H9 (cell line): Measurements from ENCODE around the gene LRP1B. TPM values are rescaled to one million over a fixed set of nuclear protein-coding genes. Genes with fewer than 3 reads are reported as not detected.

Experiments
- DNase-seq: peaks from one replicate; pipeline ENCODE4 v3.0.0-alpha.2; 2017
- H2AFZ ChIP-seq: one replicate; pipeline ENCODE4 v1.6.1; 2013; ENCODE audit warnings: mild to moderate bottlenecking, low read length, control low read depth, moderate library complexity
- H2AK5ac ChIP-seq: 2 replicates; pipeline ENCODE4 v1.6.1; 2013; ENCODE audit warnings: low read length, control low read depth, mixed read lengths; ENCODE audit not compliant: insufficient read length
- H2BK120ac ChIP-seq: one replicate; pipeline ENCODE4 v1.6.1; 2013; ENCODE audit warnings: low read depth, mild to moderate bottlenecking, low read length, control low read depth, inconsistent platforms; ENCODE audit not compliant: poor library complexity, severe bottlenecking
- H2BK12ac ChIP-seq: 2 replicates; pipeline ENCODE4 v1.6.1; 2013; ENCODE audit warnings: low read length, control low read depth, mixed read lengths, low read depth; ENCODE audit not compliant: insufficient read length
- H2BK15ac ChIP-seq: 2 replicates; pipeline ENCODE4 v1.6.1; 2013; ENCODE audit warnings: low read depth, low read length, control low read depth
- H2BK20ac ChIP-seq: one replicate; pipeline ENCODE4 v1.6.1; 2013; ENCODE audit warnings: low read depth, mild to moderate bottlenecking, low read length, control low read depth, inconsistent platforms; ENCODE audit not compliant: poor library complexity, severe bottlenecking
- H2BK5ac ChIP-seq: 2 replicates; pipeline ENCODE4 v1.6.1; 2013; ENCODE audit warnings: low read length, control low read depth, mixed read lengths; ENCODE audit not compliant: insufficient read length
- H3K14ac ChIP-seq: 2 replicates; pipeline ENCODE4 v1.6.1; 2013; ENCODE audit warnings: low read length, control low read depth; ENCODE audit not compliant: insufficient read depth
- H3K18ac ChIP-seq: 2 replicates; pipeline ENCODE4 v1.6.1; 2013; ENCODE audit warnings: low read depth, mild to moderate bottlenecking, mixed read lengths, low read length, control low read depth; ENCODE audit not compliant: insufficient read length
- H3K23ac ChIP-seq: 2 replicates; pipeline ENCODE4 v1.6.1; 2013; ENCODE audit warnings: low read length, control low read depth, mixed read lengths, low read depth; ENCODE audit not compliant: insufficient read length
- H3K23me2 ChIP-seq: 2 replicates; pipeline ENCODE4 v1.6.1; 2013; ENCODE audit warnings: low read depth, mild to moderate bottlenecking, mixed read lengths, low read length, control low read depth; ENCODE audit not compliant: insufficient read length, poor library complexity, severe bottlenecking
- H3K27ac ChIP-seq: 2 replicates; pipeline ENCODE4 v1.5.1; 2013; ENCODE audit warnings: low read length, control low read depth, mixed read lengths, low read depth; ENCODE audit not compliant: insufficient read length
- H3K27me3 ChIP-seq: 2 replicates; pipeline ENCODE4 v1.6.1; 2013; ENCODE audit warnings: low read length, control low read depth, inconsistent platforms; ENCODE audit not compliant: insufficient read depth
- H3K4ac ChIP-seq: 2 replicates; pipeline ENCODE4 v1.6.1; 2013; ENCODE audit warnings: low read depth, mild to moderate bottlenecking, control low read depth, inconsistent platforms, low read length, moderate library complexity
- H3K4me1 ChIP-seq: 2 replicates; pipeline ENCODE4 v1.6.1; 2013; ENCODE audit warnings: low read length, control low read depth, inconsistent platforms; ENCODE audit not compliant: insufficient read depth
- H3K4me2 ChIP-seq: 2 replicates; pipeline ENCODE4 v1.6.1; 2013; ENCODE audit warnings: low read length, control low read depth, mixed read lengths; ENCODE audit not compliant: insufficient read length, insufficient read depth
- H3K56ac ChIP-seq: 2 replicates; pipeline ENCODE4 v1.6.1; 2013; ENCODE audit warnings: low read depth, mild to moderate bottlenecking, mixed read lengths, low read length, control low read depth; ENCODE audit not compliant: insufficient read length
- H3K79me1 ChIP-seq: 2 replicates; pipeline ENCODE4 v1.6.1; 2013; ENCODE audit warnings: low read depth, mild to moderate bottlenecking, moderate library complexity, low read length, control low read depth, inconsistent platforms; ENCODE audit not compliant: insufficient read depth, poor library complexity, severe bottlenecking
- H3K79me2 ChIP-seq: 2 replicates; pipeline ENCODE4 v1.6.1; 2013; ENCODE audit warnings: low read length, control low read depth, inconsistent platforms; ENCODE audit not compliant: insufficient read depth
- H3K9ac ChIP-seq: 2 replicates; pipeline ENCODE4 v1.6.1; 2013; ENCODE audit warnings: low read length, control low read depth, mixed read lengths; ENCODE audit not compliant: insufficient read length; ENCODE audit errors: extremely low read depth
- H3K9me3 ChIP-seq: one replicate; pipeline ENCODE4 v1.6.1; 2013; ENCODE audit warnings: low read depth, low read length, inconsistent platforms; ENCODE audit not compliant: control insufficient read depth
- H3T11ph ChIP-seq: one replicate; pipeline ENCODE4 v1.6.1; 2013; ENCODE audit warnings: mild to moderate bottlenecking, low read length, control low read depth, inconsistent platforms
- H4K20me1 ChIP-seq: one replicate; pipeline ENCODE4 v1.6.1; 2013; ENCODE audit not compliant: control insufficient read depth, insufficient read length, insufficient read depth
- H4K5ac ChIP-seq: 2 replicates; pipeline ENCODE4 v1.6.1; 2013; ENCODE audit warnings: low read depth, mild to moderate bottlenecking, mixed read lengths, low read length, control low read depth; ENCODE audit not compliant: insufficient read length
- H4K8ac ChIP-seq: replicated peaks from 2 replicates; pipeline ENCODE4 v1.6.1; 2013; ENCODE audit warnings: low read length, control low read depth, mixed read lengths, low read depth; ENCODE audit not compliant: insufficient read length
- H4K91ac ChIP-seq: 2 replicates; pipeline ENCODE4 v1.6.1; 2013; ENCODE audit warnings: low read depth, mild to moderate bottlenecking, moderate library complexity, mixed read lengths, low read length, control low read depth; ENCODE audit not compliant: insufficient read length
- H3K27ac Mint-ChIP-seq, 3 experiments: 2 replicates in 2 of 3; 3 replicates in 1 of 3; pipeline ENCODE4 v1.8.0; 2020 to 2021; ENCODE audit warnings: mixed read lengths in 3 of 3, mild to moderate bottlenecking in 1 of 3, moderate library complexity in 1 of 3
- H3K27me3 Mint-ChIP-seq: 2 replicates; pipeline ENCODE4 v1.8.0; 2021; ENCODE audit warnings: low read depth, mild to moderate bottlenecking, moderate library complexity, mixed read lengths
- H3K36me3 Mint-ChIP-seq, 3 experiments: 2 replicates in 2 of 3; 3 replicates in 1 of 3; pipeline ENCODE4 v1.8.0; 2020 to 2021; ENCODE audit warnings: low read depth in 3 of 3, mixed read lengths in 3 of 3; ENCODE audit not compliant: insufficient read depth in 1 of 3
- H3K4me1 Mint-ChIP-seq, 2 experiments: 2 replicates each; pipeline ENCODE4 v1.8.0; 2020; ENCODE audit warnings: mixed read lengths in 2 of 2
- H3K4me3 Mint-ChIP-seq, 2 experiments: 2 replicates in 1 of 2; 3 replicates in 1 of 2; pipeline ENCODE4 v1.8.0; 2020 to 2021; ENCODE audit warnings: mild to moderate bottlenecking in 2 of 2, mixed read lengths in 2 of 2, moderate library complexity in 1 of 2
- H3K9me3 Mint-ChIP-seq, 2 experiments: 2 replicates in 1 of 2; 3 replicates in 1 of 2; pipeline ENCODE4 v1.8.0; 2020; ENCODE audit warnings: mild to moderate bottlenecking in 2 of 2, mixed read lengths in 2 of 2, moderate library complexity in 1 of 2
- CTCF ChIP-seq: fragments of 200-600 bp; sonication (generic); conservative IDR thresholded peaks from 3 replicates; pipeline ENCODE4 v1.8.0; 2021; ENCODE audit warnings: antibody characterized with exemption, mild to moderate bottlenecking
- WGBS: extraction: QIAGEN DNeasy Blood & Tissue Kit; methylation state at CpG from one replicate; pipeline ENCODE4 v1.1.7; 2013; ENCODE audit warnings: missing lambda C conversion rate, low lambda C conversion rate, mixed read lengths; ENCODE audit not compliant: insufficient read length; ENCODE audit errors: extremely low coverage; 5-methylcytosine and 5-hydroxymethylcytosine counted together
- total RNA-seq: library from RNA; stranded (reverse); gene quantifications from 2 replicates; pipeline ENCODE4 v1.2.1, GENCODE V29; 2021

The LRP1B gene
- total RNA-seq, 1 experiment from 2014 or later: not detected

GRCh38 chr2:140363131-140363530, 1767.7 kb downstream of the LRP1B start:
- no peak overlapping the region for H3K27ac Mint-ChIP-seq
- no peaks in the 10 kb centered on the region for H3K9me3 Mint-ChIP-seq
- no peak for DNase-seq
- H3K27ac ChIP-seq: no peak overlapping the region
- no peak overlapping the region for H2BK15ac ChIP-seq
- H3K4ac ChIP-seq: no peak overlapping the region
- no peak for TF ChIP-seq CTCF
- no peaks in the 10 kb centered on the region for H3K79me2 ChIP-seq
- H3K23me2 ChIP-seq: no peaks in the 10 kb centered on the region
- H3K4me1 ChIP-seq: no peaks in the 10 kb centered on the region
- no peak overlapping the region for H4K5ac ChIP-seq
- H3K9me3 ChIP-seq: no peaks in the 10 kb centered on the region
- no peaks in the 10 kb centered on the region for H3K79me1 ChIP-seq
- no peak overlapping the region for H3K23ac ChIP-seq
- H4K8ac ChIP-seq: no peak overlapping the region
- no peak overlapping the region for H2AK5ac ChIP-seq
- no peak overlapping the region for H3K9ac ChIP-seq
- H3K27me3 ChIP-seq: no peaks in the 10 kb centered on the region
- H4K20me1 ChIP-seq: no peaks in the 10 kb centered on the region
- H3K14ac ChIP-seq: no peak overlapping the region
- H2BK5ac ChIP-seq: no peak overlapping the region
- no peaks in the 10 kb centered on the region for H3K36me3 Mint-ChIP-seq
- H2BK120ac ChIP-seq: no peak overlapping the region
- no peak overlapping the region for H3T11ph ChIP-seq
- H3K27me3 Mint-ChIP-seq: no peaks in the 10 kb centered on the region
- H4K91ac ChIP-seq: no peak overlapping the region
- H3K4me1 Mint-ChIP-seq: no peaks in the 10 kb centered on the region
- no peak overlapping the region for H2AFZ ChIP-seq
- H2BK20ac ChIP-seq: no peak overlapping the region
- H3K4me3 Mint-ChIP-seq: no peak overlapping the region
- no peak overlapping the region for H2BK12ac ChIP-seq
- no CpG with 5 or more reads among the region's 1 CpG for WGBS
- H3K4me2 ChIP-seq: no peak overlapping the region
- no peak overlapping the region for H3K18ac ChIP-seq
- H3K56ac ChIP-seq: no peak overlapping the region
